HL-60 (cell line): ENCODE results near the gene CORO1C.
A peak's percentile ranks its signal among the peaks of the same experiment; 100 is the strongest.

Source experiments
- DNase-seq, 2 experiments: peaks; one replicate each; pipeline ENCODE4 v3.0.0-alpha.2; 2010 to 2020; ENCODE audit warnings: low read depth in 1 of 2, low spot score in 1 of 2
- H3K27ac ChIP-seq: fragments of 250-450 bp; sonication (Bioruptor Pico); replicated peaks from 2 replicates; pipeline ENCODE4 v1.5.1; 2020; ENCODE audit warnings: mild to moderate bottlenecking, moderate library complexity
- H3K27me3 ChIP-seq: fragments of 250-450 bp; sonication (Bioruptor Pico); 2 replicates; pipeline ENCODE4 v1.5.1; 2021; ENCODE audit warnings: mild to moderate bottlenecking, moderate library complexity; ENCODE audit not compliant: insufficient read depth, poor library complexity, severe bottlenecking
- H3K4me3 ChIP-seq: replicated peaks from 2 replicates; pipeline ENCODE4 v1.5.1; 2011; ENCODE audit warnings: mild to moderate bottlenecking, control low read depth, low read length; ENCODE audit not compliant: insufficient read depth
- GABPA ChIP-seq: IDR thresholded peaks from 2 replicates; pipeline ENCODE4 v1.6.1; 2012; ENCODE audit warnings: low read depth
- POLR2AphosphoS5 ChIP-seq: IDR thresholded peaks from 2 replicates; pipeline ENCODE4 v1.6.1; 2012; ENCODE audit warnings: low read depth
- SPI1 ChIP-seq: IDR thresholded peaks from 2 replicates; pipeline ENCODE4 v1.6.1; 2012; ENCODE audit warnings: low read depth, mild to moderate bottlenecking, borderline replicate concordance
- TF ChIP-seq, protein P1 (sequence below): IDR thresholded peaks from one replicate; pipeline ENCODE4 v1.5.1; 2011; ENCODE audit warnings: low read length, control low read depth, inconsistent platforms; ENCODE audit not compliant: insufficient read depth
- TF ChIP-seq, protein P2 (sequence below): IDR thresholded peaks from 2 replicates; pipeline ENCODE4 v1.6.1; 2012; ENCODE audit warnings: low read depth; ENCODE audit not compliant: insufficient replicate concordance

Gene CORO1C

DNA sequence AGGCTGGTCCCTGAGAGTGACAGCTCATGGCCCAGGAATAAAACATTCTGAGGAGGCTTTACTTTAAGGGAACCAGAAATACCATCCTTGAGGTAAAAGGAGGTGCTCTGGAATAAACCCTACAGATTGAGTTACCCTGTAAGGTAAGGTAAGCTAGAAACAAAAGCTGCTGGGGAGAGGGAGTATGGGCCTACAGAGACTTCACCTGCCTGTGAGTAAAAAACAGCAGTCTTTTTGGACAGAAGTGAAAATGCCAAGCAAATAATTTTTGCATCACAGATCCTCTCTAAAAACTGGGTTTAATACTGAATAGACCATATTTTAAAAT lies 41.2 kb downstream of the CORO1C start:
- Histone ChIP-seq H3K4me3 (no peak overlapping the region), H3K27me3 (no peaks in the 10 kb centered on the region), H3K27ac (peak overlapping the region; percentile 92)
- TF ChIP-seq, protein P1, sequence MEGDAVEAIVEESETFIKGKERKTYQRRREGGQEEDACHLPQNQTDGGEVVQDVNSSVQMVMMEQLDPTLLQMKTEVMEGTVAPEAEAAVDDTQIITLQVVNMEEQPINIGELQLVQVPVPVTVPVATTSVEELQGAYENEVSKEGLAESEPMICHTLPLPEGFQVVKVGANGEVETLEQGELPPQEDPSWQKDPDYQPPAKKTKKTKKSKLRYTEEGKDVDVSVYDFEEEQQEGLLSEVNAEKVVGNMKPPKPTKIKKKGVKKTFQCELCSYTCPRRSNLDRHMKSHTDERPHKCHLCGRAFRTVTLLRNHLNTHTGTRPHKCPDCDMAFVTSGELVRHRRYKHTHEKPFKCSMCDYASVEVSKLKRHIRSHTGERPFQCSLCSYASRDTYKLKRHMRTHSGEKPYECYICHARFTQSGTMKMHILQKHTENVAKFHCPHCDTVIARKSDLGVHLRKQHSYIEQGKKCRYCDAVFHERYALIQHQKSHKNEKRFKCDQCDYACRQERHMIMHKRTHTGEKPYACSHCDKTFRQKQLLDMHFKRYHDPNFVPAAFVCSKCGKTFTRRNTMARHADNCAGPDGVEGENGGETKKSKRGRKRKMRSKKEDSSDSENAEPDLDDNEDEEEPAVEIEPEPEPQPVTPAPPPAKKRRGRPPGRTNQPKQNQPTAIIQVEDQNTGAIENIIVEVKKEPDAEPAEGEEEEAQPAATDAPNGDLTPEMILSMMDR, result no peak
- no peak for DNase-seq

DNA sequence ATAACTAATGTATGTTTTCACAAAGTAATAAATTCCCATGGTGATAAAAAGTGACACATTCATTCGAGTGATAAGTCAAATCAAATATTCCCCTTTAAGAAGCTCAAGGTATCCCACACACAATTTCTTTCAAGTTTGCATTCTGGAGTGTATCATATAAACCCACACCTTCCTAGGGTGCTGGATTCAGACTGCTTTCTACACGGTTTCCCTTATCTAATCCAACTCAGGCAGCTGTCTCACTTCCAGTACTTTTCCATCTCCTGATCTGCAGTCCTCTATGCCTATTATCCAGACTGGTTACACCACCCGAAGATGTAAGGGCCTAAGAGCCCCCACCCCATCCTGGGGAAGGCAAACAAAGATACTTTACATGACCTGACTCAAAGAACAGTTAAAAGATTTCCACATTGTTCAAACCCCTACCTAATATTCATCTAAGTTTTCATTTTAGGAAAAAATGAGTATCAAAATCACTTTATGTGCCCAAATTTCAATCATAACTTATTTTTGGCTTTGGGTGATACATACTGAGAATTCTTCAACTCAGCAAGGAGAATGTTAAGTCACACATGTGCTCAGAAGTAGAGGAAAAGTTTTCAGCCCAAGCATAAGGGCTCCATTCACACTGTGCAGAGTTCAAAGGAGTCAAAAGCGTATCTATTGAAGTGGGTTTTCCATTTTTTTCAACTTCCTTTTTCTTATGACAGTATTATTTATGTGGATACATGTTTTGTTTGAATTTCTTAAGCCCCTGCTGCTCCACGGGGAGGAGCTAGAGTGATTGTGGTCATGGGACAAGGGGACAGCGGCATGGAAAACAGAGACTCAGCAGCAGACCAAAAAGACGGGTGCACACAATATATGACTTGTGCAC lies 41.8 kb downstream of the CORO1C start:
- H3K4me3 ChIP-seq, result no peak overlapping the region
- peak in 1 of 2 experiments; percentile 60 for DNase-seq
- no peaks in the 10 kb centered on the region for H3K27me3 ChIP-seq
- TF ChIP-seq SPI1, result no peak
- no peak for TF ChIP-seq GABPA
- TF ChIP-seq POLR2AphosphoS5, result no peak
- TF ChIP-seq, protein P2, sequence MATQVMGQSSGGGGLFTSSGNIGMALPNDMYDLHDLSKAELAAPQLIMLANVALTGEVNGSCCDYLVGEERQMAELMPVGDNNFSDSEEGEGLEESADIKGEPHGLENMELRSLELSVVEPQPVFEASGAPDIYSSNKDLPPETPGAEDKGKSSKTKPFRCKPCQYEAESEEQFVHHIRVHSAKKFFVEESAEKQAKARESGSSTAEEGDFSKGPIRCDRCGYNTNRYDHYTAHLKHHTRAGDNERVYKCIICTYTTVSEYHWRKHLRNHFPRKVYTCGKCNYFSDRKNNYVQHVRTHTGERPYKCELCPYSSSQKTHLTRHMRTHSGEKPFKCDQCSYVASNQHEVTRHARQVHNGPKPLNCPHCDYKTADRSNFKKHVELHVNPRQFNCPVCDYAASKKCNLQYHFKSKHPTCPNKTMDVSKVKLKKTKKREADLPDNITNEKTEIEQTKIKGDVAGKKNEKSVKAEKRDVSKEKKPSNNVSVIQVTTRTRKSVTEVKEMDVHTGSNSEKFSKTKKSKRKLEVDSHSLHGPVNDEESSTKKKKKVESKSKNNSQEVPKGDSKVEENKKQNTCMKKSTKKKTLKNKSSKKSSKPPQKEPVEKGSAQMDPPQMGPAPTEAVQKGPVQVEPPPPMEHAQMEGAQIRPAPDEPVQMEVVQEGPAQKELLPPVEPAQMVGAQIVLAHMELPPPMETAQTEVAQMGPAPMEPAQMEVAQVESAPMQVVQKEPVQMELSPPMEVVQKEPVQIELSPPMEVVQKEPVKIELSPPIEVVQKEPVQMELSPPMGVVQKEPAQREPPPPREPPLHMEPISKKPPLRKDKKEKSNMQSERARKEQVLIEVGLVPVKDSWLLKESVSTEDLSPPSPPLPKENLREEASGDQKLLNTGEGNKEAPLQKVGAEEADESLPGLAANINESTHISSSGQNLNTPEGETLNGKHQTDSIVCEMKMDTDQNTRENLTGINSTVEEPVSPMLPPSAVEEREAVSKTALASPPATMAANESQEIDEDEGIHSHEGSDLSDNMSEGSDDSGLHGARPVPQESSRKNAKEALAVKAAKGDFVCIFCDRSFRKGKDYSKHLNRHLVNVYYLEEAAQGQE, result no peak
- TF ChIP-seq, protein P1, result no peak
- peak overlapping the region; percentile 92 for H3K27ac ChIP-seq

DNA sequence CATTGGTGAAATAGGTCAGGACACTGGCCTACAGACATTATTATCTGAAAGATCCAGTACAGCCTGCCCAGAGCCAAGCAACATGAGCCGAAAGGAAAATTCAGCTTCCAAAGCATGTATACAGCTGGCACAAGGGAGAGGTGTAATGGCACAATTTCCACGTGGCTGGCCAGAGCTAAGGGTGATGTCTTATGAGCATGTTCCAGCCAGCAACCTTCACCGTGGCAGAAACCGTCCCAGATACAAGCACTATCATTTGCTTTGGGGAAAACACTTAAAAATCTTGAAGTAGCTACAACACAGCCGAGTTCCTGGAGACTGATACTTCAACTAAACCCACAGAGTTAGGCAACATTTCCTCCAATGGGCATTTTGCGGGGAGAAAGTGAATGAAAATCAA lies 44.5 kb downstream of the CORO1C start:
- no peak overlapping the region; the same call in 1 of the 2 replicates for H3K27ac ChIP-seq
- DNase-seq, result peak in 1 of 2 experiments; percentile 33
- no peak overlapping the region for H3K4me3 ChIP-seq
- TF ChIP-seq SPI1 (no peak), POLR2AphosphoS5 (no peak), GABPA (no peak)
- TF ChIP-seq, protein P1, result no peak
- TF ChIP-seq, protein P2, result no peak
- no peaks in the 10 kb centered on the region for H3K27me3 ChIP-seq
